ENCODE measurements around the gene PLEK.

DNA sequence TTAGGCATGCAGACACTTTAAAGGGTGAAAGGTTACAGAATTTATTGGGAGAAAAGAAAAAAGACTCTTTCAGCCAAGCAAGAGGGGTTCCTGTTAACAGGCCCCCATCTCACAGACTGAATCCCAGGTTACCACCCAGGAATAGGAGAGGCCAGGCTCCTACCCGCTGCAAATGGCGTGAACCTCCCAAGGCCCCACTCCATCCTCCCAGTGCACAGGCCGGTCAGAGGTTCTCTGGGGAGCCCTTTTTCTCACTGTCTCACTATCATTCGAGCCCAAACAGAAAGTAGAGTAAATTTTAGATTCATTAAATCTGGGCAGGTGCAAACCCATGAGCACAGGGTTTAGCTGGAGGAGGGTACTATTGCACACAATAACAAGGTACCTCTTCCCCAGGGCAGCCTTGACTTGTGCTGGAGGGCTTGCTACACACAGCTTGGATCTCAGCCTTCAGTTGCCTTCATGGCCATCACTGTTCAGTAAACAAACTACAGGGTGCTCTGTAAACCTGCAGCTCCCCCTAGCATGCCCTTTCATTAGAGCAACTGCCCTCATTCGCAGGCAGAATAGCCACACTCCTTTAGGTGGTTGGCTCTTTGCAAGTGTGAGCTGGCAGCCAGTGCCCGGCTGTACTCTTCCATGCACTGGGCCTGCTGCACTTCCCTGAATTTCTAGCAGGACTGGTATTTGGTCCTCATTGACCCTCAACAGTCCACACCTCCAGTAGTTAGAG, 7.3 kb upstream of the PLEK start:
- TF ChIP-seq ZNF184 (tag by site-specific recombination; IDR thresholded peaks at IDR 0.05) (no peak), KLF1 (tag by site-specific recombination; IDR thresholded peaks at IDR 0.05) (no peak), ZNF140 (tag by site-specific recombination; IDR thresholded peaks at IDR 0.05) (no peak), GLIS1 (tag by site-specific recombination; IDR thresholded peaks at IDR 0.05) (no peak), ZBTB7A (tag by site-specific recombination; IDR thresholded peaks at IDR 0.05; ENCODE audit: low read depth) (no peak), ZNF830 (tag by site-specific recombination; IDR thresholded peaks at IDR 0.05; ENCODE audit: low read depth) (no peak), ZNF555 (tag by site-specific recombination; conservative IDR thresholded peaks at IDR 0.05) (no peak), ZNF302 (tag by site-specific recombination; IDR thresholded peaks at IDR 0.05; ENCODE audit: low read depth) (no peak), ZBTB8A (tag by site-specific recombination; IDR thresholded peaks at IDR 0.05) (no peak)
- TF ChIP-seq, protein P1, sequence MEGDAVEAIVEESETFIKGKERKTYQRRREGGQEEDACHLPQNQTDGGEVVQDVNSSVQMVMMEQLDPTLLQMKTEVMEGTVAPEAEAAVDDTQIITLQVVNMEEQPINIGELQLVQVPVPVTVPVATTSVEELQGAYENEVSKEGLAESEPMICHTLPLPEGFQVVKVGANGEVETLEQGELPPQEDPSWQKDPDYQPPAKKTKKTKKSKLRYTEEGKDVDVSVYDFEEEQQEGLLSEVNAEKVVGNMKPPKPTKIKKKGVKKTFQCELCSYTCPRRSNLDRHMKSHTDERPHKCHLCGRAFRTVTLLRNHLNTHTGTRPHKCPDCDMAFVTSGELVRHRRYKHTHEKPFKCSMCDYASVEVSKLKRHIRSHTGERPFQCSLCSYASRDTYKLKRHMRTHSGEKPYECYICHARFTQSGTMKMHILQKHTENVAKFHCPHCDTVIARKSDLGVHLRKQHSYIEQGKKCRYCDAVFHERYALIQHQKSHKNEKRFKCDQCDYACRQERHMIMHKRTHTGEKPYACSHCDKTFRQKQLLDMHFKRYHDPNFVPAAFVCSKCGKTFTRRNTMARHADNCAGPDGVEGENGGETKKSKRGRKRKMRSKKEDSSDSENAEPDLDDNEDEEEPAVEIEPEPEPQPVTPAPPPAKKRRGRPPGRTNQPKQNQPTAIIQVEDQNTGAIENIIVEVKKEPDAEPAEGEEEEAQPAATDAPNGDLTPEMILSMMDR (tag by site-specific recombination; IDR thresholded peaks at IDR 0.05), result peak; percentile 53; the same call in 1 of the 2 replicates

Measured in HEK293 (cell line).